Memory B cell (primary cell): ENCODE measurements around the gene NHP2.
A peak's percentile ranks its signal among the peaks of the same experiment; 100 is the strongest.
"Not testable (repeated sequence)": the region's sequence is repeated elsewhere in the genome, so short reads cannot be mapped to it uniquely, and the experiment has no call there.

Experiments used
- ATAC-seq: fragments of 150-1000 bp; cut with Tn5 transposase; 2 replicates; pipeline ENCODE4 v1.10.0; 2021; ENCODE audit warnings: low read depth, mild to moderate bottlenecking, moderate library complexity
- DNase-seq, 2 donors: peaks; one replicate each; pipeline ENCODE4 v3.0.0; 2022; ENCODE audit warnings: low spot score in 2 of 2
- H3K27ac Mint-ChIP-seq: one replicate; pipeline ENCODE4 v1.8.0; 2022; ENCODE audit warnings: mild to moderate bottlenecking, moderate library complexity, mixed read lengths
- H3K27me3 Mint-ChIP-seq: one replicate; pipeline ENCODE4 v1.8.0; 2022; ENCODE audit warnings: mixed read lengths
- H3K36me3 Mint-ChIP-seq: one replicate; pipeline ENCODE4 v1.8.0; 2022; ENCODE audit warnings: mild to moderate bottlenecking, mixed read lengths
- H3K4me1 Mint-ChIP-seq: one replicate; pipeline ENCODE4 v1.8.0; 2022; ENCODE audit warnings: mixed read lengths
- H3K4me3 Mint-ChIP-seq: one replicate; pipeline ENCODE4 v1.8.0; 2022; ENCODE audit warnings: mild to moderate bottlenecking, moderate library complexity, mixed read lengths
- H3K9me3 Mint-ChIP-seq: one replicate; pipeline ENCODE4 v1.8.0; 2022; ENCODE audit warnings: mixed read lengths

The NHP2 gene

GRCh38 chr5:178130576-178131445, 22.9 kb downstream of the NHP2 start, which contains the start of gene RMND5B:
Gene RMND5B (plus strand): TSS chr5:178131014. CDS start chr5:178138120, 7,106 bp downstream.
- Mint-ChIP-seq H3K9me3 (no peaks in the 10 kb centered on the region), H3K27me3 (no peaks in the 10 kb centered on the region), H3K4me3 (peak within 1 kb of the TSS; percentile 84), H3K36me3 (peaks cover 13% of the 10 kb centered on the region), H3K27ac (peak within 1 kb of the TSS; percentile 58), H3K4me1 (peaks cover 10% of the 10 kb centered on the region)
- ATAC-seq = peak; percentile 94
- peak; percentile 79 to 80 for DNase-seq

- Mint-ChIP-seq H3K4me3 (peak overlapping the region; percentile 73), H3K36me3 (peaks cover 10% of the 10 kb centered on the region)
- not testable (repeated sequence) for H3K27me3 Mint-ChIP-seq, H3K9me3 Mint-ChIP-seq, DNase-seq, H3K4me1 Mint-ChIP-seq, H3K27ac Mint-ChIP-seq, ATAC-seq
Measured at GRCh38 chr5:178130234-178130575, 23.5 kb downstream of the NHP2 start.

- Mint-ChIP-seq H3K27me3 (no peaks in the 10 kb centered on the region), H3K27ac (no peak overlapping the region)
Measured at GRCh38 chr5:178129296-178129695, 24.4 kb downstream of the NHP2 start.

GRCh38 chr5:178127300-178128009, 26.2 kb downstream of the NHP2 start:
- not testable (repeated sequence) for H3K4me3 Mint-ChIP-seq, DNase-seq, H3K27ac Mint-ChIP-seq, H3K27me3 Mint-ChIP-seq, H3K36me3 Mint-ChIP-seq, ATAC-seq, H3K9me3 Mint-ChIP-seq, H3K4me1 Mint-ChIP-seq

More at GRCh38 chr5:178129296-178129695, 24.4 kb downstream of the NHP2 start:
- Mint-ChIP-seq H3K4me1 (peaks cover 9% of the 10 kb centered on the region), H3K36me3 (peaks cover 8% of the 10 kb centered on the region), H3K4me3 (no peak overlapping the region), H3K9me3 (no peaks in the 10 kb centered on the region)
- no peak for ATAC-seq
- DNase-seq = no peak

- Mint-ChIP-seq H3K9me3 (no peaks in the 10 kb centered on the region), H3K4me3 (no peak overlapping the region), H3K4me1 (peaks cover 5% of the 10 kb centered on the region), H3K27ac (no peak overlapping the region), H3K27me3 (no peaks in the 10 kb centered on the region), H3K36me3 (peaks cover 3% of the 10 kb centered on the region)
- ATAC-seq (no peak), DNase-seq (no peak)
Measured at GRCh38 chr5:178126556-178126955, 27.1 kb downstream of the NHP2 start.

DNA sequence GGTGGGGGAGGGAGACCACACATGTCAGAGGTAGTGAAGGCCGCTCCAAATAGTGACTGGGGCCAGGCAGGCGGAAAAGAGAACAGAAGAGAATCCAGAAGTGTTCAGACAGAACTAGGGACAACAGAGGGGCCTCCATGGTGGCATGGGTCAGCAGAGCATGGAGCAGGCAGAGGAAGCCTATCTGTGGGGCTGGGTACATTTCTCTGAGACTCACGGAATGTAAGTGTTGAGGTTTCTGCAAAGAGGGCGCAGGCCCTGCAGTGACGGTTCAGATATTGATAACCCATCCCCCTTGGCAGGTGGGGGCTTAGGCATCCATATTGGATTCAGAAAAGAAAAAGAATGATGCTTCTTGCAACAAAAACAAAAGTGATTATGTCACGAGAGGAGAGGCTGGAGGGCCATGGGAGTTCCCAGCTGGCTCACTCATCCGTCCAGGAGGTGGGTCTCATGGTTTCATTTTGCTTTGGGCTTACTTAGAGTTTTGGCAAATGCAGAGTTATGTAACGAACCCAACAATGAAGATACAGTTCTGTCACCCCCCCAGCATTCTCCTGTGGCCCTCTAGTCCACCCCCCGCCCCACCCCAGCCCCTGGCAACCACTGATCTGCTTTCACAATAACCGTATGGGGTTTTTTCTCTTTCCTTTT, 28.3 kb downstream of the NHP2 start:
- peaks cover 11% of the 10 kb centered on the region for H3K4me1 Mint-ChIP-seq
- no peaks in the 10 kb centered on the region for H3K9me3 Mint-ChIP-seq
- peaks cover 4% of the 10 kb centered on the region for H3K36me3 Mint-ChIP-seq
- ATAC-seq (no peak), DNase-seq (no peak)
- H3K4me3 Mint-ChIP-seq = no peak overlapping the region
- H3K27ac Mint-ChIP-seq = peak overlapping the region; percentile 14
- H3K27me3 Mint-ChIP-seq = no peaks in the 10 kb centered on the region

DNA sequence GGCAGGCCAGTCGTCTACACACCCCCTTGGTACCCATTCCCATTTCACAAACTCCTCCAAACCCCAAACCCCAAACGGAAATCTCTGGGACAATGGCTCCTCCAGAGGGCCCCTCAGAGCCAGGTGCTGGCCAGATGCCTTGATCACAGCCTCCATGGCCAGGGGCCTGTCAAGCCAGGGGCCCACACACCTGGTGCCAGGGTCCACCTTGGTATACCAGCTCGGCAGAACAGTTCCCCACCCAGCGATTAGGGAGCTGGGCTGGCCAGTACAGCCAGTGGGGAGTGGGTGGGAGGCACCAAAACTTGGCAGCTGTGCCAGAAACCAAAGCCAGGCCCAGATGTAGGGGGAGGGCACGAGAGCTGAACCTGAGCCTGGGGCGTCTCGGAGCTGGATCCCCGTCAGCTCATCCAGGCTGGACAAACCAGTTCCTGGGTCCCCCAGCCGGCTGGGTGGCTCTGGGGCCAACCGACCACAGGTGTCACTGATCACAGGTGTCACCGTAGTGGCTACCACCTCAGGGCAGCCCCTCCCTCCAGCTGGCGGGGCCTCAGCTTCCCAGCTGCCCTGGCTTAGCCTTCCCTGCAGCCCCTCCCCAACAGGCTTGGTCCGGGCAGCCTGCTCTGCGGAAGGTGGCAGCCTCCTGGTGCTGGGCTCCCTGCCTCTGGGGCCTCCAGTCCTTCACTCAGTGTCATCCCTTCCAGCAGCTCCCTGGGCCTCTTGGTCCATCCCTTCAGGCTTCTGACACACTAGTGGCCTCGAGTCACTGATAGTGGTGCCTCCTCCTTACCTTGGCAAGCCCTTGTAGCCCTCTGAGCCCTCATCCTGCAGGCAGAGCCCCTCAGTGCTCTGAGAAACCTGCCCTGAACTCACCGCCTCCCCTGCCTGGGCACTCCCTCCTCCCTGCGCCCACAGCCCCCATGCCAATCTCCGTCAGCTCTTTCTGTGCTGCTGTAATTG, 29.4 kb downstream of the NHP2 start:
- peaks cover 12% of the 10 kb centered on the region for H3K4me1 Mint-ChIP-seq

DNA sequence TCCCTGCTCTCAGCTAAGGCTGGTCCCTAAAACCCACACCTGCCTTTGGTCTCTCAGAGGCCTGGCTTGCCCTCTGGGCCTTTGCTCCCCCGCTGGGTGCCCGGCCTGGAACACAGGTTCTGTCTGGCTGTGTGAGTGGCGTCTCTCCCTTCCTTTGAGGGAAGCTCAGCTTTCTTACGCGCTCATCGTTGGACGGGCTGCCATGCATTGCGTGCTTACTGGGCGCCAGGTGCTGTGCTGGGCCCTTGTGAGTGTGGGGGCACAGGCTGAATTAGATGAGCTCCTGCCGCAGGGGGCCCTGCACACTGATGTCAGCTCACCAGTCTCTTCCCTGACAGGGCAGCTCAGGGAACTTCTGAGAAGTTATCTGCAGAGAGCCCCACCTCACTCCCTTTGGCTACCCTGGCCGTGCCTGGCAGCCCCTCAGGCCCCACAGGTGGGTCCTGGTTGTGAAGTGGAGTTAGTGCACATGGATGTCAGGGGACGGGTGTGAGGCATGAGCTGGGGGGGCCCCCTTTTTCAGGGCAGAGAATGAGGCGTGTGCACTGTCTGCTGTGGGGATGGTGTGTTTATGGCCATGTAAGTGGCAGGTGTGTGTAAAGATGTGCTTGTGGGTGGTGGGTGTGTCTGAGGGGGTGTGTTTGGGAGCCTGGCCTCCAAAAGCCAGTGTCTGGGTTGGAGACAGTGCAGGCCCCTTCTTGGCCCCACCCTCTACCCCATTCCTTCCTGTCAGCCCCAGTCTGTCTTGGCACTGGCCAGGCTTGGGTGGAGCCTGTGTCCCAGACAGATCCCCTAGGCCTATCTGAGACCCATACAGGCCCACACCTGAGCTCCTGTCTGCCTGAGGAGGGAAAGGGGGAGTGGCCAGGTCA, 30.4 kb downstream of the NHP2 start:
- Mint-ChIP-seq H3K4me3 (no peak overlapping the region), H3K9me3 (no peaks in the 10 kb centered on the region), H3K4me1 (peaks cover 18% of the 10 kb centered on the region), H3K27me3 (no peaks in the 10 kb centered on the region), H3K36me3 (peaks cover 4% of the 10 kb centered on the region), H3K27ac (no peak overlapping the region)
- DNase-seq (no peak), ATAC-seq (no peak)

More for the DNA sequence above, 29.4 kb downstream of the NHP2 start:
- H3K27me3 Mint-ChIP-seq = no peaks in the 10 kb centered on the region
- DNase-seq = no peak
- peak overlapping the region; percentile 78 for H3K27ac Mint-ChIP-seq
- H3K9me3 Mint-ChIP-seq = no peaks in the 10 kb centered on the region
- H3K4me3 Mint-ChIP-seq = no peak overlapping the region
- no peak for ATAC-seq
- H3K36me3 Mint-ChIP-seq = peaks cover 4% of the 10 kb centered on the region

DNA sequence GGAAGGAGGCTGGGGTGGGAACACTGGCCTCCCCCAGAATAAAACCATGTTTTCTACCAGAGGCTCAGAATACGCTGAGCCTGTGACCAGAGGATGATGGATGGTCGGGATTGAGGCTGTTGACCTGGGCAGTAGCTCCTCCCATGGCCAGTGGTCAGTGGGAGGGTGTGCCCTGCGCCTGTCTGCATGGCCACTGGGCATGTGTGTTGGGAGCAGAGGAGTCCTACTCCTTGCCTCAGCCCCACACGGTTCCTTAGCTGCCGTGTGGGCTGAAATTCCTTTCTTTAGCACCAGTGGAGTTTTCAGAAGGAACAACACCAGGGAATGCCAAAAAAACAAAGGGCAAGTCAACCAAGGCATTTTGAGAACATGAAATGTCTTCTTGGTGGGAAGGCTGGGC, 31.3 kb downstream of the NHP2 start:
- Mint-ChIP-seq H3K9me3 (no peaks in the 10 kb centered on the region), H3K36me3 (peaks cover 4% of the 10 kb centered on the region), H3K4me1 (peaks cover 20% of the 10 kb centered on the region), H3K27ac (no peak overlapping the region), H3K4me3 (no peak overlapping the region), H3K27me3 (no peaks in the 10 kb centered on the region)
- ATAC-seq (no peak), DNase-seq (no peak)

DNA sequence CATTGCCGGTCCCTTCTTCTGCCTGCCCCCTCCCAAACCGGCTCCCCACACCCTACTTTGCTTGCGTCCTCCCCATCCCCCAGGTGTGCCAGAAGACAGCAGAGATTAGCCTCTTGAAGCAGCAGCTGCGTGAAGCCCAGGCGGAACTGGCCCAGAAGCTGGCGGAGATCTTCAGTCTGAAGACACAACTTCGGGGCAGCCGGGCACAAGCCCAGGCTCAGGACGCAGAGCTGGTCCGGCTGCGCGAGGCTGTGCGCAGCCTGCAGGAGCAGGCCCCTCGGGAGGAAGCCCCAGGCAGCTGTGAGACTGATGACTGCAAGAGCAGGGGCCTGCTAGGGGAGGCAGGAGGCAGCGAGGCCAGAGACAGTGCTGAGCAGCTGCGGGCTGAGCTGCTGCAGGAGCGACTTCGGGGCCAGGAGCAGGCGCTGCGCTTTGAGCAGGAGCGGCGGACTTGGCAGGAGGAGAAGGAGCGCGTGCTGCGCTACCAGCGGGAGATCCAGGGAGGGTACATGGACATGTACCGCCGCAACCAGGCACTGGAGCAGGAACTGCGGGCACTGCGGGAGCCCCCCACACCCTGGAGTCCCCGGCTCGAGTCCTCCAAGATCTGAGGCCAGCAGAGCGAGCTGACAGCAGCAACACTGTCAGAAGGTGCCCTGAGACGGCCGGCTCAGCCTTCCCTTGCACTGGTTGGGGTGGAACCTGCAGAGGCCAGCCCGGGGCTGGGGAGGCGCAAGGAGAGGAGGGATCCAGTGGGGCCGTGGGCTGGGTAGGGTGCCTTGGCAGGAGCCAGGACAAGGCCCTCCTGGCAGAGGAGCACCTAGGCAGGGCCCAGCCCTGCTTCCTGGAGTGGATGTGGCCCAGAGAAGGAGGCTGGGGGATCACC, 32.1 kb downstream of the NHP2 start:
- no peaks in the 10 kb centered on the region for H3K27me3 Mint-ChIP-seq
- peak overlapping the region; percentile 74 for H3K4me3 Mint-ChIP-seq
- H3K9me3 Mint-ChIP-seq = no peaks in the 10 kb centered on the region
- peak overlapping the region; percentile 38 for H3K27ac Mint-ChIP-seq
- H3K4me1 Mint-ChIP-seq = peaks cover 24% of the 10 kb centered on the region
- peaks cover 4% of the 10 kb centered on the region for H3K36me3 Mint-ChIP-seq
- ATAC-seq (no peak), DNase-seq (no peak)

GRCh38 chr5:178120607-178121357, 32.9 kb downstream of the NHP2 start:
- peaks cover 30% of the 10 kb centered on the region for H3K4me1 Mint-ChIP-seq
- peak overlapping the region; percentile 38 for H3K27ac Mint-ChIP-seq
- H3K36me3 Mint-ChIP-seq = peaks cover 4% of the 10 kb centered on the region
- H3K27me3 Mint-ChIP-seq = no peaks in the 10 kb centered on the region
- H3K4me3 Mint-ChIP-seq = peak overlapping the region; percentile 74
- DNase-seq = peak; percentile 73 to 82
- H3K9me3 Mint-ChIP-seq = no peaks in the 10 kb centered on the region
- ATAC-seq = peak; percentile 60
